Measurements from ENCODE around the gene POLR2J3. TPM values are rescaled to one million over a fixed set of nuclear protein-coding genes. Genes with fewer than 3 reads are reported as not detected.
"Not testable (repeated sequence)": the region's sequence is repeated elsewhere in the genome, so short reads cannot be mapped to it uniquely, and the experiment has no call there.

The POLR2J3 gene
- total and polyA plus RNA-seq, 2 of the 4 experiments (the other 2 are of a cell fraction) = 14.2 to 14.7 TPM

DNA sequence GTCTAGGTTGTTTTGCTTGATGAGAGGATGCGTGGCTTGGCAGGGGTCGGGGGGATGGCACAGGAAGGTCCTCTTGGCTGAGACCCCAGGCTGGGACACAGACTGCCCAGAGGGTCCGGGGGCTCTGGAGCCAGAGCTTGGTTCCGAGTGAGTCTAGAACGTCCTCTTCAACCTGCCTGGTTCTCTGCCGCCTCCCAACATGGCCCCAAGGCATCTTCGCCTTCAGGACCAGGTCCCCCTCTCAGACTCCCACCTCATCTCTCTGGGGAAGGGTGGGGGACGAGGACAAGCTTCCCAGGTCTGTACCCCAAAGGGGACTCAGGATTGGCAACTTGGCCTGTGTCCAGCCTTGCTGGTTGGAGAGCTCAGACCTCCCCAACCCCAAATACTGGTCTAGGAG is 30.3 kb downstream of the POLR2J3 start:
- H3K56ac ChIP-seq (ENCODE audit: extremely low read depth, insufficient read depth, low read length); BruUV-seq (replicated peaks); intact Hi-C loops (cut with micrococcal nuclease); H3K9ac ChIP-seq (ENCODE audit: low read depth, low read length); H4K20me1 ChIP-seq (ENCODE audit: insufficient read depth, low read length); H2AK9ac ChIP-seq (replicated peaks; ENCODE audit: low read depth, low read length, poor library complexity); POLR2A ChIA-PET (ENCODE audit: unreplicated experiment); H2AFZ ChIP-seq (replicated peaks; ENCODE audit: low read length, poor library complexity); H2BK20ac ChIP-seq (ENCODE audit: low read depth, low read length); H3K79me1 ChIP-seq (ENCODE audit: low read depth in 1 of 2, low read length in 2 of 2); H2AK5ac ChIP-seq (ENCODE audit: low read depth, low read length); H2BK15ac ChIP-seq (ENCODE audit: low read depth, low read length); H4K91ac ChIP-seq (ENCODE audit: insufficient read depth, low read depth, low read length); H3K4ac ChIP-seq (ENCODE audit: low read depth, low read length); H3K9me1 ChIP-seq (ENCODE audit: insufficient read depth, low read length); H3K23ac ChIP-seq (ENCODE audit: low read depth, low read length); DNase-seq; H3K4me2 ChIP-seq (ENCODE audit: low read depth, low read length); H2BK5ac ChIP-seq (ENCODE audit: low read depth, low read length, poor library complexity, severe bottlenecking); H3K36me3 ChIP-seq (ENCODE audit: control insufficient read depth, insufficient read depth, low read length); H3K9me3 ChIP-seq (ENCODE audit: control insufficient read depth, insufficient read depth, low read length); H3K27ac ChIP-seq (ENCODE audit: insufficient read depth, low read length); dilution Hi-C loops (cut with HindIII; ENCODE audit: low sequenced_read_pairs, unreplicated experiment); H2BK120ac ChIP-seq (ENCODE audit: low read depth, low read length); ATAC-seq (ENCODE audit: low read depth); H4K5ac ChIP-seq (ENCODE audit: low read depth, low read length); H4K8ac ChIP-seq (ENCODE audit: low read depth in 2 of 2, low read length in 2 of 2); in situ Hi-C loops (cut with MboI; ENCODE audit: low sequenced_read_pairs); CTCF ChIA-PET; H3K27me3 ChIP-seq (ENCODE audit: control insufficient read depth, insufficient read depth, low read length); H3K4me3 ChIP-seq (ENCODE audit: insufficient read depth, low read depth, low read length); H3K18ac ChIP-seq (ENCODE audit: low read depth, low read length); H3K4me1 ChIP-seq (ENCODE audit: control insufficient read depth, insufficient read depth, low read length); H3K14ac ChIP-seq (replicated peaks; ENCODE audit: low read depth, low read length): not testable (repeated sequence)
- no CpG with 5 or more reads among the region's 8 CpGs for WGBS, 2 experiments (ENCODE audit: extremely low coverage in 2 of 2, insufficient read length in 1 of 2)

DNA sequence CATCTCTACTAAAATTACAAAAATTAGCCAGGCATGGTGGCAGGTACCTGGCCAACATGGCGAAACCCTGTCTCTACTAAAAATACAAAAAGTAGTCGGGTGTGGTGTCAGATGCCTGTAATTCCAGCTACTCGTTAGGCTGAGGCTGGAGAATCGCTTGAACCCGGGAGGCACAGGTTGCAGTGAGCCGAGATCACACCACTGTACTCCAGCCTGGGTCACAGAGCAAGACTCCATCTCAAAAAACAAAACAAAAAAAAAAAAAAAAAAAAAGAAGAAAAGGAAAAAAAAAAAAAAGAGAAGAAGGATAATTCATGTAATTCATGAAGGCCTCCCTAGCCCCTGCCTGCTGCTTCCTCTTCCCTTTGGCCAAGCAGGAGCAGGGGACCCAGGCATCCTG is 31.8 kb downstream of the POLR2J3 start:
- H3K36me3 ChIP-seq (ENCODE audit: control insufficient read depth, insufficient read depth, low read length); DNase-seq; H3K9me3 ChIP-seq (ENCODE audit: control insufficient read depth, insufficient read depth, low read length); H2AK5ac ChIP-seq (ENCODE audit: low read depth, low read length); H3K23ac ChIP-seq (ENCODE audit: low read depth, low read length); H2BK20ac ChIP-seq (ENCODE audit: low read depth, low read length); H2AK9ac ChIP-seq (replicated peaks; ENCODE audit: low read depth, low read length, poor library complexity); H2BK15ac ChIP-seq (ENCODE audit: low read depth, low read length); dilution Hi-C loops (cut with HindIII; ENCODE audit: low sequenced_read_pairs, unreplicated experiment); POLR2A ChIA-PET (ENCODE audit: unreplicated experiment); H3K9me1 ChIP-seq (ENCODE audit: insufficient read depth, low read length); H2AFZ ChIP-seq (replicated peaks; ENCODE audit: low read length, poor library complexity); H3K4me3 ChIP-seq (ENCODE audit: insufficient read depth, low read depth, low read length); H4K20me1 ChIP-seq (ENCODE audit: insufficient read depth, low read length); H3K79me1 ChIP-seq (ENCODE audit: low read depth in 1 of 2, low read length in 2 of 2); H3K4me1 ChIP-seq (ENCODE audit: control insufficient read depth, insufficient read depth, low read length); BruUV-seq (replicated peaks); H4K5ac ChIP-seq (ENCODE audit: low read depth, low read length); H3K18ac ChIP-seq (ENCODE audit: low read depth, low read length); H4K8ac ChIP-seq (ENCODE audit: low read depth in 2 of 2, low read length in 2 of 2); in situ Hi-C loops (cut with MboI; ENCODE audit: low sequenced_read_pairs); H4K91ac ChIP-seq (ENCODE audit: insufficient read depth, low read depth, low read length); H3K27me3 ChIP-seq (ENCODE audit: control insufficient read depth, insufficient read depth, low read length); H3K9ac ChIP-seq (ENCODE audit: low read depth, low read length); ATAC-seq (ENCODE audit: low read depth); H3K4ac ChIP-seq (ENCODE audit: low read depth, low read length); H2BK120ac ChIP-seq (ENCODE audit: low read depth, low read length); intact Hi-C loops (cut with micrococcal nuclease); H3K14ac ChIP-seq (replicated peaks; ENCODE audit: low read depth, low read length); CTCF ChIA-PET; H3K4me2 ChIP-seq (ENCODE audit: low read depth, low read length); H3K56ac ChIP-seq (ENCODE audit: extremely low read depth, insufficient read depth, low read length); H3K27ac ChIP-seq (ENCODE audit: insufficient read depth, low read length); H2BK5ac ChIP-seq (ENCODE audit: low read depth, low read length, poor library complexity, severe bottlenecking): not testable (repeated sequence)
- WGBS, 2 experiments (ENCODE audit: extremely low coverage in 2 of 2, insufficient read length in 1 of 2) = no CpG with 5 or more reads among the region's 6 CpGs
